GM21447 (cell line): ENCODE measurements around the gene KLF3.

Experiments used
- ATAC-seq: cut with Tn5 transposase; IDR thresholded peaks from one replicate; pipeline ENCODE4 v1.9.1; 2021; ENCODE audit not compliant: unreplicated experiment

The KLF3 gene

DNA sequence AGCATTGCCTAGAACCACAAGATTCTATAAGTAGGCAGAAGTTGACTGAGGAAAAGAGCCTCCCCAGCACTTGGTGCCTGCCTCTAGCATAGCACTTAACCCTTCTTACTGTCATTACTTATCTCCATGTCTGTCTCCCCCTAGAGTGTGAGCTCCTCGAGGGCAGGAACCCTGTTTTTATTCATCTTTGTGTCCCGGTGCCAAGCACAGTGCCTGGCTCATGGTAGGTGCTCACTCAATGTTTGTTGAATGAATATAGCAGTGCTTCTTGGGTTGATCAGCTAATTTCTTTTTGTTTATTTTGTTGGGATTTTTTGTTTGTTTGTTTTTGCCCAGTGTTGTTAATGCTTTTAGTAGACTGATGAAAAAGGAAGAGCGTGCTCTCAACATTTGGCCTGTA is 30.3 kb downstream of the KLF3 start:
- ATAC-seq, result no peak

DNA sequence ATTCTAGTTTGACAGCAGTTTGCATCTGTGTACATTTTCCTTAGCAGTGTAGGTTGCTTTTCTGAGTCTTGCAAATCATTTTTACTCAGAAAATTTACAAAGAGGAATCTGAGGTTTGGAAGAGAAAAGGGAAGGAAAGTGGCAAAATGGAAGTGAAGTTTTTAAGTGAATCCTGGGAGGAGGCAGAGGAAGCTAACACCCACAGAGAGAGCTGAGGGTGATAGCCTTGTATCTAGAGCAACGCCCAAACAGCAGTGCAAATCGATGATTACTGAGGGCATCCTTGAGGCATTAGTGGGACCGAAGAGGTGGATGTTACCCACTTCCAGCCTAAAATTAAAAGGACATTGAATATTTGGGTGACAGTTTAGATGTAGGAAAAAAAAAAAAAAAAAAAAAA is 31.8 kb downstream of the KLF3 start:
- ATAC-seq, result no peak

GRCh38 chr4:38696697-38697096 is 32.7 kb downstream of the KLF3 start:
- no peak for ATAC-seq

- no peak for ATAC-seq
Observed at GRCh38 chr4:38698176-38698575, 34.2 kb downstream of the KLF3 start.

DNA sequence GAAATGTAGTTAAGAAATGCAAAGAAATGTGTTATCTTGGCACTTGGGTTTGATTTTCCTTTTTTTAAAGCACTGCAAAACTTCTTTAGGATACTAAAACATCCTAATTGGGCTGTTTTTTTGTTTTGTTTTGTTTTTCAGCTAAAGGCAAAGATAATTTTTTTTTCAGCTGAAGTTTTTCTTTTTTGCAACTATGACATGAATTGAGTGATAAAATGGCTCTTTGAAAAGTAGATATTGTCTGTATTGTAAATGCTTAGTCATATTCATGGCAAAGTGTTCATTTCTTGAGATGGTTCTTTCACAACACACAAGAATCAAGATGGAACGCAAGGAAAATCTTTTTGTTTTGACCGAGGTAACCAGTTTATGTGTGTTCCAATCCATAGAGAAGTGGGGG is 35.1 kb downstream of the KLF3 start:
- ATAC-seq, result no peak

- no peak for ATAC-seq
Observed at GRCh38 chr4:38703635-38704034, 39.6 kb downstream of the KLF3 start.

- no peak for ATAC-seq
Observed at GRCh38 chr4:38704622-38705154, 40.7 kb downstream of the KLF3 start.

- no peak for ATAC-seq
Observed at GRCh38 chr4:38706301-38706700, 42.3 kb downstream of the KLF3 start.

DNA sequence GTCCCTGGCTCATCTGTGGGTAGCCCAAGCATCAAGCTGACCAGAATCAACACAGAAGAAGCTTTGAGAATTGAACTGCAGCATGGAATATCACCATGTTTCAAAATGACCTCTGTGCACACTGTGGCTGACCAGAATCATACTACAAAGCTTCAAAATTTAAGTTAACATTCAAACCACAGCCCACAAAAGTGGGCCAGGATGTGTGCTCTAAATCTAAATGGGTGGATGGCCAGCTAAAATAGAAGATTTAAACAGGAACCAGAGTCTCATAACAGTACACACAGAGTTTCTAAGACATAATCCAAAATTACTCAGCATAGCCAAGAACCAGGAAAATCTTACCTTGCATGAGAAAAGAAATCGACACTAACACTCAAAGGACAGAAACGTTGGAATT is 46.1 kb downstream of the KLF3 start:
- no peak for ATAC-seq

DNA sequence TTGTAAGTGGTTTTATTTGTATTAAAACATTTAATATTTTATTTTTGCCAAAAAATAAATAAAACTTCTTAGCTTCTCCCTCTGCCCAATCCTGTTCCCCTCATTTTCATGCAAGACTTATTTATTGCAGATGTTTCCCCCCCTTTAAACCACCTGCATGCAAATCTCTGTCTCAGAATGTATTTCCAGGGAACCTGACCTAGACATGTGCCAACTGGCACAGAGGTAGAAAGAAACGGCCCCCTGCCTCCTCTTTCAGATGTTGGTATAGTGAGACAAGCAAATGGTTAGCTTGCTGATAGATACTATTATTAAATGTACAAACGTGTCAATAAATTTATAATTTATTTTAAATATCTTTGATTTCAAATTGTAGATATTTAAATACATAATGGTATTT is 47.1 kb downstream of the KLF3 start:
- no peak for ATAC-seq

DNA sequence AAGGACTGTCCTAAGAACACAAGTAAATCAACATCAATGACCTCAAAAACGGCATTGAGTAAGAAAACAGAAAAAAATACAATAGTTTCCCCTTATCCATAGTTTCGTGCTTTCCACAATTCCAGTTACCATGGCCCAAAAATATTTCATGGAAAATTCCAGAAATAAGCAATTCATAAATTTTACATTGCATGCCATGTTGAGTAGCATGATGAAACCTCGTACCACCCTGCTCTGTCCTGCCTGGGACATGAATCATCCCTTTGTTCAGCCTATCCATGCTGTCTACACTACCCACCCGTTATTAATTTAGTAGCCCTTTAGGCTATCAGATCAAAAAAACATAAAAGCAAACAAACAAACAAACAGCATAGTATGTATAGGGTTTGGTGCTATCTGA is 51.1 kb downstream of the KLF3 start:
- ATAC-seq, result no peak

DNA sequence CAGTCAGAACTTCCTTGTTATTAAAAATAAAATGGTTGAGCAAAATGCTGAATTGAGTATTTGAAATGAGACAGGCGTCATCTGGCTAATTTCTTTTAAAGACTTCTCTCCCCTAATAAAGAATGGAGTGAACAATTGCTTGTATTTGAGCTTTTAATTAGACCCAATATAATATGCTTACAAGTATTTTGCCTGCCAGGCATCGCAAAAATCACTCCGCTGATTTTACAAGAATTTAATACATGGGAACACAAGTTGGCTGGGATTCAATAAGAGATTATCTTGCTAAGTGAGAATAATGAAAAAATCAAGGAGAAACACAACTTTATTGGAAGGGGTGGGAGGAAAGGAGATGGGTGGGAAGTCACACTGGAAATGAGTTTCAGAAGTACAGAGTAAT is 52.3 kb downstream of the KLF3 start:
- no peak for ATAC-seq

- no peak for ATAC-seq
Observed at GRCh38 chr4:38717604-38718003, 53.6 kb downstream of the KLF3 start.

- ATAC-seq, result no peak
Observed at GRCh38 chr4:38723114-38723513, 59.1 kb downstream of the KLF3 start.

DNA sequence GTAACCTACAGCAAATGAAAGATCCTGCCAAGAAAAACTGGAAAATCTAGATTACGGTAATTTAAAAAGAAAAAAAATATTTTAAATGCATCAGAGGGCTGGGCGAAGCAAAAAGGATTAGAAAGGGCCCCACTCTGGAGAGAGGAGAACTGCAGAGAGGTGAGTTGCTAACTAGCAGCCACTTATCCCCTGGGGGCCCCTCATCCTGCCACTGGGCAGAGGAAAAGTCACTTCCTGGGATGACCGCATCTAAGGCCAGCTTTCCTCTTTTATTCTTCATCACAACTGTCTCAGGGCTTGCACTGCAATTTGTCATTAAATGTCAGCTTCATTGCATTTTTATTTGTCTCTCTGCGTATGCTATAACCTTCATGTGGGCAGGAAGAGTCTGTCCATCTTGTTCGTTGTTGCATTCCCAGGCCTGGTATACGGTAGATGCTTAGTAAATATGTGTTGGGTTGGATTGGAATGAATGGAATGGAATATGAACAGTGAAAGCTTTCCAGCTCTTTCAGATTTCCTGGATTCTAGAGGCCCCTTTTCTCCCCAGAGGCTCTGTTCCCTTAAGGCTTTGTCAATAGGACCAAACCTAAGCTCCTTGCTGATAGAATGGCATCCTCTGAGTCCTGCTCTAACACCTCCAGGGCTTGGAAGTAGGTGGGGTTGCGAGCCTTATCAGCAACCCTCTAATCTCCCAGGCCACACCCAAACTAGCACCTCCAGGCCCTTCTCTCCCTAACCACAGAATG is 59.9 kb downstream of the KLF3 start:
- no peak for ATAC-seq

- no peak for ATAC-seq
Observed at GRCh38 chr4:38724475-38724808, 60.4 kb downstream of the KLF3 start.

GRCh38 chr4:38728631-38729141 is 64.7 kb downstream of the KLF3 start:
- no peak for ATAC-seq

GRCh38 chr4:38730493-38730829 is 66.5 kb downstream of the KLF3 start:
- no peak for ATAC-seq

GRCh38 chr4:38730830-38731646 is 67.0 kb downstream of the KLF3 start:
- peak; percentile 91 for ATAC-seq

DNA sequence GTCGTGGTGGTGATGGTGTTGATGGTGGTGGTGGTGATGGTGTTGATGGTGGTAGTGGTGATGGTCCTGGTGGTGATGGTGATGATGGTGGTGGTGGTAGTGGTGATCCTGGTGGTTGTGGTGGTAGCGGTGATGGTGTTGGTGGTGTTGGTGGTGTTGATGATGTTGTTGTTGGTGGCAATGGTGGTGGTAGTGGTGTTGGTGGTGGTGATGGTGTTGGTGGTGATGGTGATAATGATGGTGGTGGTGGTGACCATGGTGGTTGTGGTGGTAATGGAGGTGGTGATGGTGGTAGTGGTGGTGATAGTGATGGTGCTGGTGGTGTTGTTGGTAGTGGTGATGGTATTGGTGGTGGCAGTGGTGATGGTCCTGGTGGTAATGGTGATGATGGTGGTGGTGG is 69.7 kb downstream of the KLF3 start:
- no peak for ATAC-seq

DNA sequence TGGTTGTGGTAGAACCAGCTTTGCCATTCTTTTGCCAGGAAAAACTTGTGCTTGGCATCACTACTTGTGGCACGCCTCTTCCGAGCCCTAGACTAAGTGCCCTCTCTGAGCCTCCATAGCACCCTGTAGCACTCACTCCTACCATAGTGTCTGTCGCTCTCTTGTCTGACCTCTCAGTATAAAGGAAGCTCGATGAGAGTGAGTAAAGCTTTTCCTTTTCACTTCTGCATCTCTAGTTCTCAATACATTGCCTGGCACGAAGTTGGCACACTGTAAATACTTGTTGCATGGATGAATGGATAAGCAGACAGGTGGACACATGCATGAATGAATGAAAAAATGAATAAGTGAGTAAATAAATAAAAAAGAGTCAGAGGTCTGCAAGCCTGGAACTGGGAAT is 70.4 kb downstream of the KLF3 start:
- no peak for ATAC-seq

- no peak for ATAC-seq
Observed at GRCh38 chr4:38734911-38735310, 70.9 kb downstream of the KLF3 start.
